NCI-H2029 treated with DMSO at 0.1 percent for 48 hours (cell line): Measurements from ENCODE around the gene ELOVL7.
"Not testable (repeated sequence)": the region's sequence is repeated elsewhere in the genome, so short reads cannot be mapped to it uniquely, and the experiment has no call there.

Source experiments
- DNase-seq: peaks from one replicate; lab custom pipeline; 2025; lab: John Stamatoyannopoulos, UW

The ELOVL7 gene

DNA sequence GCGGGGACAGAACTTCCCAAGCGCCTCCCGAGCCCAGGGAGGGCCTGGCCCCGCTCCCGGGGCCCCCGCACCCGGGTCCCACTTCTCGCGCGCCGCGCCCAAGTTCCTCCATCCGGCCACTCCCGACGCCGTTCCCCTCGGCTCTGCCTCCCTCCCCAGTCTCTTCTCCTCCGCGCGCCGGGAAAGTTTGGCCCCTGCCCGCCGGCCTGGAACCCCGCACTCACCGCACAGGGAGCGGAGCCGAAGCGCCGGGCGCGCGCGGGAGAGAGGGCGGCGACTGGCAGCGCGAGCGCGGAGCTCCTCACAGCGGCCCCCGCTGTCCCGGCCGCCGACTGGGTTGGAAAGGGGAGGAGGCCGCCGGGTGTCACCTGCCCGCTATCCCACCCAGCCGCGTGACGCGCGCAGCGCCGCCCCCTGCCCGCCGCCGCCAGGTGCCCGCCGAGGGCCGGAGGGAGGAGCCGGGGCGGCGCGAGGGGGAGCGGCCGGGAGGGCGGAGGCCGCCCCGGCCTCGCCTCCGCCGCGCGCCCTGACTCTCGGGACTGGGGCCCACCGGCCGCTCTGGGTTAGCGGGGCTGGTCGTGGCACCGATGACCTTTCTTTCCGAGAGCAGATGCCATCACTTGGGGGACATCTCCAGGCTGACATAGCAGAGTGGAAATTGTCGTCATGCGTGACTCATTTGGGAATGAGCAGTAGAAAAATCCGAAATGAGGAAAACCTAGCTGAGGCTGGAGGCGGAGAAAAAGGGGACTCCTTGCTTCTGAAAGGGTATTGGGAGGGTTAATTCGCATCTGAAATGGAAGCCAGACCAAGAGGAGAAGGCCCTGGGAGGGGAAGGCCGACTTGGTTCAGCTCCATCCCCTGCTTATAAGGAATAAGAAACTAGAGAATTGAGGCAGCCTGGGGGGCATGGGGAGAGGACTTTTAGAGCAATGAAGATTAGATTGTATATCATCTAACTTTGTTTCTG is at the start of gene ELOVL7:
Gene ELOVL7, minus strand, starts transcription at position 334 of the 970 bp plus-strand sequence. CDS start 56,872 bp downstream, outside the sequence.
- DNase-seq = no peak

DNA sequence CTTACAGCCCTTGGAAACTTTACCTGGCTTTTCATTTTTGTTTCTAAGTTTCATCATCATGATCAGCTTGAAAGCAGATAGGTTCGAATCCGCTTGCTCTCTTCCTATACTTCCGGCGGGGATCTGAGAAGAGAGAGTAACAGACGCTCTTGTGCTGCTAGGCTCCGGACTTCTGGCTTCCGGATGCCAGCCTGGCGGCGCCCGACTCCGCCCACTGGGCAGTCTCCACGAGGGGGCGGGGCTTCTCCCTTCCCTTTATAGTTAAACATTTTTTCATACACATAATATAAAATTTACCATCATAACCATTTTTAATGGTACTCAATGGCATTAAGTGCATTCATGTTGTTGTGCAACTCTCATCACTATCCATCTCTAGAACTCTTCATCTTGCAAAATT is 49.5 kb upstream of the ELOVL7 start:
- no peak for DNase-seq

DNA sequence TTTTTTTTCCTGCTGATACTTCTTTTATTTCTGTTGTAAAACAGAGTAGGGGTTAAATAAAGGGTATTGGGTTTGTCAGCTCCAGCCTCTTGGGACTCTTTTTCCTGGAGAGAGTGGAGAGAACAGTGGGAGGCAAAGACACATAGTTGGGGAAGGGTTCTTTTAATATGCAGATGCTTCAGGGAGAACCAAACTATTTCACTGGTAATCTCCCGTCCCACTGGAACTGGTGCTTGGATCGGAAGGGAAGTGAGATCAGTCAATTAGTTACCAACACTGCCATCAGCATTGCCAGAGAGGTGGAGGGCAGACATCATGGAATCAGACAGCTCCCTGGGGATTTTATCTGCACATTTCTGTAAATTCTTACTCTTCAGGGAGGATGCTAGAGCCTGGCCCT is 47.6 kb upstream of the ELOVL7 start:
- no peak for DNase-seq

DNA sequence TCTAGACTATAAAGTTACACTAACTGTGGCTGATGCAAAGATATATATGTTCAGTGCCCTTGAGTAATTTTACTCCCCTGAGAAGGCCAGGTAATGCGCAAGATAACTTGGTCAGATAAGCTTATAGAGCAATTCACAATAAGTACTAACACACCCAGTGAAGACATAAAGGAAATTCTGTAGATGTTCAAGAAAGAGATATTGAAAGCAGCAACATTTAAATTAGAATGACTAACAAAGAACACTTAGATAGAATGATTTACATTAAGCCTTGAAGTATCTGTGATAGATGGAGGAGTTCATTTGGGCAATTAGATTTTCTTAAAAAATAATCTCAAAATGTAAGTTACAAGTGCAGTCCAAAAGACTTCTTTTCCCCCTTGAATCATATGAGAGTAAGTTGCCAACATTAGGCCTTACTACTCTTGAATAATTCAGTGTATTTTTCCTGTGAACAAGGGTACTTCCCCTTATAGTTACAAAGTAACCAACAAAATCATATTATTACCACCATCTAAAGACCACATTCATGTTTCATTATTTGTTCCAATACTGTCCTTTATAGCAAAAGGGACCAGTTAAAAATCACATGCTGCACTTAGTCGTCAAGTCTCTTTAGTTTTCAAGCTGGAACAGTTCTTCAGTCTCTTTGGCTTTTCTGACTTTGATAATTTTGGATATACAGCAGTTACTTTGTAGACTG is 44.4 kb upstream of the ELOVL7 start:
- no peak for DNase-seq

DNA sequence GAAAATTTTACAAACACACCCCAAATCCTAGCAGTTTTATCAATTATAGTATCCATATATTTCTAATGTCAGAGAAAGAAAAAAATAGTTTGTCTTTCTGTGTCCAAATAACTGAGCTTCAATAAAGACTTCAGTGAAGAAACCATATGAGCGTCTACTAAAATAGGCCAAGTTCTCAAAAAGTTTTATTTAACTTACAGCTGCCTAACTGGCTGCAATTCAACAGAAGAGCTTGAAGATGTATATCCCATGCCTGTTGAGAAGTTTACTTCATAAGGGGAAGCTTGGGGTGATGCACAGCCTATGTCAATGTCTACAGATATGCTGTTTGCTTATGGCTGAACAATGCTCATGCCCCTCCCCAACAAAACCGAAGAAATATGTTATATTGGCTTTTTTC is 43.7 kb upstream of the ELOVL7 start:
- no peak for DNase-seq

DNA sequence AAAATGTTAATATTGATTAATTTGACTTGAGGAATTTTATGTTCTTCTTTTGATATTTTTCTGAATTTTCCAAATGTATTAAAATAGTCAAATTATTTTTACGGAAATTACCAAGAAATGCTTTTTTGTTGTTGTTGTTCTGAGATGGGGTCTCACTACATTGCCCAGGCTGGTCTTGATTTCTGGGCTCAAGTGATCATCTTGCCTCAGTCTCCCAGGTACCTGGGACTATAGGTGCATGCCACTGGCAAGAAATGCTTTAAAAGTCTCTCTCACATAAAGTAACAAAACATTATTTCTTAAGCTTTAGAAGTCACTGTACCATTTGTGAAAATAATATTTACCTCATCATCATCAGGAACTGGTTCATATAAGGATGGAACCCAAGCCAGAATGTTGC is 43.0 kb upstream of the ELOVL7 start:
- no peak for DNase-seq

DNA sequence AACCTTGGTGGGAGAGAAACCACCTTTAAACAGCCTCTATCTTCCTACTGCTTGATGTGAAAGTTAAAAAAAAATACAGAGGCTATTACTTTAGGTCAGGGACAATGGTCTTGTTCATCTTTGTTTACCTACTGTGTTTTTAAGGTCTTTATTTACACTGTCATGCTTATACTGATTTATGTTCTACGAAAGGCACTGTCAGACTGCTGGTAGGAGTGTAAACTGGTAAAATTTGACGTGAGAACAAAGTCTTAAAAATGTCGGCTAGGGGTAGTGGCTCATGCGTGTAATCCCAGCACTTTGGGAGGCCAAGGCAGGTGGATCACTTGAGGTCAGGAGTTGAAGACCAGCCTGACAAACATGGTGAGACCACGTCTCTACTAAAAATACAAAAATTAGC is 42.1 kb upstream of the ELOVL7 start:
- DNase-seq = no peak

DNA sequence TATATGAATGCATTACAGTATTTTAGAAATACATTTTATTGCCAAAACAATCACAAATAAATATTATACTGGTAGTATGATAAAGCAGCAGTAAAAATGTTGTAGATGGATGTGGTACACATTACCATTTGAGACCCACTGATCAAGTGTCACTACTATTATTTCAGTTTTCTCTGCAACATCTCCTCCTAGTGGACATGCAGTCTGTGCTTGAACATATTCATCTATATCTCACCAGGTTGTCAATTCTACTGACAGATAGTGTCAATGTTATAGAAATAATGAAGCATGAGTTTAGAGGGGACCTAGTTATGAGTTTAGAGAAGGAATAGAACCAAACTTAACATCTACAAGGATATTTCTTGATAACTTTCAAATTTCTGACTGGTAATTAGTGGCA is 39.2 kb upstream of the ELOVL7 start:
- no peak for DNase-seq

DNA sequence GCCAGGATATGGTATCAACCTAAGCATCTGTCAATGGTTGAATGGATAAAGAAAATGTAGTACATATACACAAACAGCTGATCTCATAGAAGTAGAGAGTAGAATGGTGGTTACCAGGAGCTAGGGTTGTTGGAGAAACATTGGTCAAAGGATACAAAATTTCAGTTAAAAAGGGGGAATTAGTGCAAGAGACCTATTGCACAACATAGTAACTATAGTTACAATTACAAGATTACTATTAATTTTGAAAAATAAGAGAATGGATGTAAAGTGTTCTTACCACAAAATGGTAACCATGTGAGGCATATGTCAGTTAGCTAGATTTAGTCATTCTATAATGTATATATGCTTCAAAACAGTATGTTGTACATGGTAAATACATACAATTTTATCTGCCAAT is 28.8 kb upstream of the ELOVL7 start:
- no peak for DNase-seq

DNA sequence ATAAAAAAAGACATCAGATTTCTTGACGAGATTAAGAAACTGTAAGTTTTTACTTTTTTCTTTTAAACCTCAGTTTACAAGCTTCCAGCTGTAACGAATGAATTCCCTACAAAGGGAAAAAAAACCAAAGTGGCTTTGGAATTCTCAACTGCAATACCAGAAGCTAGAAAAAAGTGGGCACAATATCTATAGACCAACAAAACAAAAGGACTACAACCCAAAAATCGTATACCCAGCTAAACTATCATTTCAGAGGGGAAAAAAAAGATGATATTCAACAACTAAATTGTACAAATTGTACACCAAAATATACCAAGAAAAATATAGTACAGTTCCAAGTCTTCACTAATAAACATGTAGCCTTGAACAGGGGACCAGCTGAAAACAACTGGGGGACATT is 26.8 kb upstream of the ELOVL7 start:
- no peak for DNase-seq

DNA sequence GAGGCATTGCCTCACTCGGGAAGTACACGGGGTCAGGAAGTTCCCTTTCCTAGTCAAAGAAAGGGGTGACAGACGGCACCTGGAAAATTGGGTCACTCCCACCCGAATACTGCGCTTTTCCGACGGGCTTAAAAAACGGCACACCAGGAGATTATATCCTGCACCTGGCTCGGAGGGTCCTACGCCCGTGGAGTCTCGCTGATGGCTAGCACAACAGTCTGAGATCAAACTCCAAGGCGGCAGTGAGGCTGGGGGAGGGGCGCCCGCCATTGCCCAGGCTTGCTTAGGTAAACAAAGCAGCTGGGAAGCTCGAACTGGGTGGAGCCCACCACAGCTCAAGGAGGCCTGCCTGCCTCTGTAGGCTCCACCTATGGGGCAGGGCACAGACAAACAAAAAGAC is 16.5 kb upstream of the ELOVL7 start:
- not testable (repeated sequence) for DNase-seq

DNA sequence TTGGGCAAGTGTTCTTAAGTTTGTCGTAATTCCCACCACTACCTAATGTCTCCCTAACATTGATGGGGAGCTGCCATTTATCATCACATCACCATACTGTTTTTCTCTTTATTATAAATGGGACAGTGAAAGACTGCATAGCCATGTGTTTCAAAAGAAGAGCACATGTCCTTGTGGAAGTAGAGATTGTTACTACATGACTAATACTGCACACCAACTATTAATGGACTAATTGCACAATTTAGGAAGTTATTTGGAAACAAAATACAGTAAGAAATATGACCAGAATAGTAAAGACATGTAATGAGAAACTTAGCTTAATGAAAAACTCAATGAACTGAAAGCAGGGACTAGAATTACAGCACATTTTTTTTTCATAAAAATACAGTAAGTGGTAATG is 12.0 kb upstream of the ELOVL7 start:
- DNase-seq = no peak

DNA sequence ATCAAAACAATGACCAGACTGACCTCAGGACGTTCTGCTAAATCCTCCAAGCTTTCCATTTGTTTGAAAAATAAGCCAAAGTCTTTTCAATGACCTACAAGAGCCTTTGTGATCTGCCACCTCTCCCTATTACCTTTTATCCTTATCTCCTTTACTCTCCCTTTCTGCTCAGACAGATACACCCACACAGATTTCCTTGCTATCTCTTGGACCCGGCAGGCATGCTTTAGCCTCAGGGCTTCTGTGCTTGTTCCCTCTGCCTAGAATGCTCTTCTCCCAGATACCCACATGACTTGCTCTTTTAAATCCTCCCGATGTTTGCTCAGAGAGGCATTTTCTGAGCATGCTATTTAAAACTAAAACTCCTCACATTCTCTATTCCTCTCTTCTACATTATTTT is 8.9 kb upstream of the ELOVL7 start:
- no peak for DNase-seq

DNA sequence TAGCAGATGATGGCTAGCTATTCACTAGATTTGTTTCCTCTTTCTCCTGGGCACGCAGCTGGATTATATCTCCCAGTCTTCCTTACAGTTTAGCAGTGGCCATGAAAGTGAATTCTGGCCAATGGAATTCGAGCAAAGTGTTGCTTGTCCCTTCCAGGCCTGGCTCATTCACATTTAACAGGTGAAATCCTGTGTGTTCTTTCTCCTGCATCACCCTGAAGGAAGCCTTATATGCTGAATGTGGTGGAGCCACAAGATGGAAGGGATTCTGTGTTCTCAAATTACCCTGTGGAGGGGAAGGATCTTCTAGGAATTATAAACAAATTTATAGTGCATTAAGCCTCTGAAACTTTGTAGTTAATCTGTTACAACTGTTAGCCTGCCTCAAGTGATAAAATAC is 8.2 kb upstream of the ELOVL7 start:
- DNase-seq = no peak

DNA sequence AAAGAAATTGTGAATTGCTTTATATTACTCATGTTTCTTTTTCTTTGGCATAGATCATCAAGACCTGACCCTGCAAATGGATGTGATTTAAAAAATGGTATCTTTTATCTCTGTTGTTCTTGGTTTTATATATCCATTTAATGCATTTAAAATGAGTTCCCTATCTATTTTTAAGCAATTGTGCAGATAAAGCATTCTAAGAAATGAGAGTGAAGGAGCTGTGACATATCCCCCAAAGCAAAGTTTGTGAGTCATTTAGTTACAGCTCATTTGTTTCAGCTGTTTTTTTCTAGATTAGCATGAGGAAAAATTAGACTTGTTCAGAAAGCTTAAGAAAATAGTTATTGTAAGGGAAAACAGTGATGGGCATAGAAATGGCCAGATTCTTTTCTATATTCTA is 7.6 kb upstream of the ELOVL7 start:
- no peak for DNase-seq

DNA sequence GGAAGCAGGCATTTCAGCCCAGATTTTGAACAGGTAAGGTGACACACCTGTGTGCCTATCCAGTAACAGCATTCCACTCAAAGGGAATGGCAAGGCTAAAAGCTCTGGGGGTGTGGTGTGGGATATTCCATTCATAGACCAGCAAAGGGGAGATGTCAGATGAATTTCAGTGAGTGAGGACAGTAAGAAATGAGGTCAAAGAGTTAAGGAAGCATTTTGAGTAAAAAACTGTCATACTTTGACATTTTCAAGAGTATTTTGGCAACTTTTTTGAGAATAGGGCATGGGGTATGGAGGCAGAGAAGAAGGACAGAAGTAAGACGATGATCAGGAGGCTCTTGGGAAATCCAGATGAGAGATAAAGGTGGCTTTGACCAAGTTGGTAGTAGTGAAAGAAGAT is 2.2 kb upstream of the ELOVL7 start:
- no peak for DNase-seq

DNA sequence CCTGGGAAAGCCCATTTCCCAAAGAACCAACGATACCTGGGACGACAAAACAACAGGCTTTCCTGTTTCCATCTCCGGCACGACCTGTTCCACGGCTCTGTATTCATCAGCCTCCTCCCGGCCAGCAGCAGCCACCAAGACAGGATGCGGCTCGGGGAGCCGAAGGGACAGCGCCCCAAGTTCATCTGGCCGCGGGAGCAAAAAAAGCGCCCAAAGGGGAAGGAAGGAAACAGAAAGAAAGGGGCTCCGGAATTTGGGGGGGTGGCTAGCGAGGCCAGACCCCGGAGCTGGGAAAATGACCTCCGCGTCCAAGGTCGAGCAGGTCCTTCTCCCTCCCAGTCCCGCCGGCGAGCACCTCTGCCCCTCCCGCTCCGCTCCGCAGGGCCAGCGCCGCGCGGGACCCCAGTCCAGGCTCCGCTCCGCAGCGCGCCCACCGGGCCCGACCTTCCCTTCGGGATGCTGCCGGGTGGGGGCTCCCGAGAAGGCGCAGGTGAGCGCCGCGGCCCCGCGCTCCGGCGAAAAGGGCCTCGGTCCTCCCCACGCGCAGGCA is 608 bp downstream of the ELOVL7 start:
- DNase-seq = no peak

DNA sequence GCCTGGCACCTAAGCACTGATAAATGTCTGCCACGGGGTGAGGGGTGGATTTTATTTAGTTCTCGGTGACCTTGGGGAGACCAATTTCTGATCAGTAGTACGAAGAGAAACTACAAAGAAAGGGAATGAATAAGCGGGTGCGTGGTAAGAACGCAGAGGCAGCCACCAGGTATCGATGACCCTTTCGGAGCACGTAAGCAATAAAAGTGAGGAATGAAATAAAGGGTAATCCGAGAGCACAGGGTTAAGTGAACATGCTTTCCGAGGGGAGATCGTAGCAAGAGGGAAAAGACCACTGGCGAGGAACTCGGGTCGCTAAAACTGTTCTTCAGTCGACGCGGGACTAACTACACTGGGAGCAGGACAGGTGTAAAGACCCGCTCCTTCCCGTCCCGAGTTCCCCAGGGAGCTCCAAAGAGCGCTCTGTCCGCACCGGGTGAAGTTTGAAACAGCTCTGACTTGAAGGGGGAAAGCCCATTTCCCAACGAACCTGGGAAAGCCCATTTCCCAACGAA is 1.1 kb downstream of the ELOVL7 start:
- DNase-seq = no peak

DNA sequence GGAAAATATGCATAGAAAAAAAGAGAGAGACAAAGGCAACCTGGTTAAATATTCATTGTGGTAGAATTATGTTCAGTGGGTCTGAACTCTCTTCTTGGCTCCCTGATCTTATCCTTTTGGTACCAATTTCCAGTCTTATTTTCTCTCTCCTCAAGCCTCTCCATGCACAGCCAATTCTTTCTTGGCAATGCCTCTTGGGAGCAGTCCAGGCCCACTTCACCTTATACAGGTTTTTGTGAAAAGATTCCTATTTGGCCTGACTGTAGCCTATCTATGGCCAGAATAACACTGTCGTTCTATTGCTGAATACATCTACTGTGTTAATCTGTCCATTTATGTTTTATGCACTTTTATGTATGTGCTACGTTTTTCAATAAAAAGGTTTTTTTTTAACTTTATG is 2.7 kb downstream of the ELOVL7 start:
- peak; percentile 54 for DNase-seq

DNA sequence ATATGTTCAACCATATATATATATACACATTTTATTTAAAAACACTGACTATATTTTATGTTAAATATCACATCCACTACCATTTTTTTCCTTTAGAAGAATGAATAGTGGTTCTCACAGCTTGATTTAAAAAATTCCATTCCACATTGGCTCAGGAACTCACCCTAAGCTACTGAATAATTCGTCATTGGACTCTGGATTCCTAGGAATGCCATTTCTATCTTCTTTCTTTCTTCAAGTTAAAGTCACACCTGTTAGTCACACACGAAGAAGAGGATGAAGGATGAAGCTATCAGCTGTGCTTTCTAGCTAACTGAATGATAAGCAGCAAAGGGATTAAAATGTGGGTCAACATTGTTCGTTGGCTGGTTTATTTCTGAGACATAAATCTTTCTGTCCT is 7.9 kb downstream of the ELOVL7 start:
- no peak for DNase-seq

DNA sequence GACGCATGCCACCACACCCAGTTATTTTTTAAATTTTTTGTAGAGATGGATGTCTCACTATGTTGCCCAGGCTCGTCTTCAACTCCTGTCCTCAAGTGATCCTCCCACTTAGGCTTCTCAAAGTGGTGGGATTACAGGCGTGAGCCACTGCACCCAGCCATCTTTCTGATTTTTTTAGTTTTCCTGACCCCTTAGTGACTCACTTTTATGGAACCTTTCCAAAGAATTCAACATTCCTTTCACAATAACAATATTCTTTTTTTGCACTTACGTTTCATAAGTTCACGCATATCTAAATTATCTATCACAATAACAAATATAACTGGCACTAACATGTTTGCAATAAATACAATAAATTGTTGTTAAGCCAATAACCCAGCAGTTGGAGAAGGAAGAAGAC is 8.5 kb downstream of the ELOVL7 start:
- DNase-seq = no peak

DNA sequence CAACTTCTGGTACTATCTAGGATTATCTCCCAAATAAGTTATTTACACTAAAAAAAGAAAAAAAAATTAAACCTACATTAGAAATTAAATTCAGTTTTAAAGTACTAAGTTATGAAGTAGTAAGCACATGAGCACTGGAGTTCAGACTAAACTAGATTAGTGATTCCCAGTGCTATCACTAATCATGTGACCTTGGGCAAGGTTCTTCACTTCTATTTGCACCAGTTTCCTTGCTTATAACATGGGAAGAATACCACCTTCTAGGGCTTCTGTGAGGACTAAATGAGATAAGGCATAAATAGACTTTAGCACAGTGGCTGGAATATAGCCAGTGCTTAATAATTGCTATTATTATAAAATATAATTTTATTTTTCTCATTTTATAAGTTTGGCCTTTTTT is 10.5 kb downstream of the ELOVL7 start:
- DNase-seq = no peak

DNA sequence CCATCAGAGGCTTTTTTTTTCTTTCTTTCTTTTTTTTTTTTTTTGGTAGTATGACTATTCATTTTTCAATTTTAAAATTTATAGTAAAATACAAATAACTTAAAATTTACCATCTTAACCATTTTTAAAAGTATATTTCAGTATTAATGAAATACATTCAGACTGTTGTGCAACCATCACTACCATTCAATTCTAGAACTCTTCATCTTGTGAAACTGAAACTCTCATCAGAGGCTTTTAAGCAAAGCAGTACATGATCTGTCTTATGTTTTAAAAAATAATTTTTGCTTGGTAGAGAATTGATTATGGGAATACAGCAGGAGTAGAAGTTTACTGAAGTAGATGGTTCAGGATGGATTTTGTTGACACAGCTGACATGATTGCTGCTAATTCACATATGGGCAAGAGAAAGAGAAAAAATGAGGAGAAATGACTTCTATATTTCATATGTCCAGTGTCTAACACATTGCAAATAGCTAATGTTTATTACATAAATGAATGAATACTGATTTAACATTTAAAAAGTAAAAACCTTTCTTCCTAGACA is 13.4 kb downstream of the ELOVL7 start:
- no peak for DNase-seq
